Progenitor cell of endocrine pancreas (in vitro differentiated cells): ENCODE measurements around the gene MYO1G. TPM values are rescaled to one million over a fixed set of nuclear protein-coding genes. Genes with fewer than 3 reads are reported as not detected.

Experiments
- DNase-seq: peaks from one replicate; pipeline ENCODE4 v3.0.0; 2021; ENCODE audit warnings: low spot score; ENCODE audit not compliant: unreplicated experiment
- H3K27ac Mint-ChIP-seq: 2 replicates; pipeline ENCODE4 v1.8.0; 2021; ENCODE audit warnings: mild to moderate bottlenecking, moderate library complexity, mixed read lengths
- H3K27me3 Mint-ChIP-seq: 2 replicates; pipeline ENCODE4 v1.8.0; 2021; ENCODE audit warnings: mixed read lengths
- H3K36me3 Mint-ChIP-seq: 2 replicates; pipeline ENCODE4 v1.8.0; 2022; ENCODE audit warnings: mixed read lengths; ENCODE audit not compliant: insufficient read depth
- H3K4me1 Mint-ChIP-seq: 2 replicates; pipeline ENCODE4 v1.8.0; 2021; ENCODE audit warnings: low read depth, mixed read lengths
- H3K4me3 Mint-ChIP-seq: 2 replicates; pipeline ENCODE4 v1.8.0; 2021; ENCODE audit warnings: low read depth, mild to moderate bottlenecking, moderate library complexity, mixed read lengths
- H3K9me3 Mint-ChIP-seq: 2 replicates; pipeline ENCODE4 v1.8.0; 2021; ENCODE audit warnings: low read depth, mixed read lengths
- CTCF ChIP-seq: fragments of 200-600 bp; sonication (generic); IDR thresholded peaks from one replicate; pipeline ENCODE4 v1.5.0; 2021; ENCODE audit warnings: antibody characterized with exemption, mild to moderate bottlenecking; ENCODE audit not compliant: unreplicated experiment
- total RNA-seq: library from RNA; stranded (reverse); gene quantifications from 2 replicates; pipeline ENCODE4 v1.2.1, GENCODE V29; 2021

Gene MYO1G
- total RNA-seq, 1 donor from 2014 or later, result 0.67 TPM

- Mint-ChIP-seq H3K36me3 (no peaks in the 10 kb centered on the region), H3K4me3 (no peak overlapping the region), H3K27me3 (peaks cover 13% of the 10 kb centered on the region), H3K4me1 (peaks cover 4% of the 10 kb centered on the region), H3K9me3 (no peaks in the 10 kb centered on the region), H3K27ac (no peak overlapping the region)
- no peak for DNase-seq
- no peak for TF ChIP-seq CTCF
These were observed 61.4 kb downstream of the MYO1G start for GRCh38 chr7:44917465-44917864.

- Mint-ChIP-seq H3K9me3 (no peaks in the 10 kb centered on the region), H3K4me1 (peaks cover 4% of the 10 kb centered on the region), H3K27ac (no peak overlapping the region), H3K4me3 (no peak overlapping the region), H3K27me3 (peaks cover 12% of the 10 kb centered on the region), H3K36me3 (no peaks in the 10 kb centered on the region)
- DNase-seq, result no peak
- no peak for TF ChIP-seq CTCF
These were observed 63.7 kb downstream of the MYO1G start for GRCh38 chr7:44914992-44915607.

- peaks cover 4% of the 10 kb centered on the region for H3K27me3 Mint-ChIP-seq
- peaks cover 4% of the 10 kb centered on the region for H3K4me1 Mint-ChIP-seq
- DNase-seq, result no peak
- TF ChIP-seq CTCF, result no peak
- H3K4me3 Mint-ChIP-seq, result no peak overlapping the region
- no peaks in the 10 kb centered on the region for H3K9me3 Mint-ChIP-seq
- H3K27ac Mint-ChIP-seq, result no peak overlapping the region
- no peaks in the 10 kb centered on the region for H3K36me3 Mint-ChIP-seq
These were observed 66.0 kb downstream of the MYO1G start for GRCh38 chr7:44912775-44913347.

Other genes starting within 250 kb of the MYO1G start
- gene ZMIZ2, start 230.2 kb downstream of the MYO1G start, total RNA-seq, result 217 and 222 TPM in 2 replicates
- 1,323 and 1,353 TPM in 2 replicates for gene PPIA, start 182.3 kb downstream of the MYO1G start, total RNA-seq
- gene H2AZ2, start 130.9 kb downstream of the MYO1G start, total RNA-seq, result 220 and 244 TPM in 2 replicates
- 25.0 and 25.3 TPM in 2 replicates for gene PURB, start 93.5 kb downstream of the MYO1G start, total RNA-seq
- gene CCM2, start 21.2 kb upstream of the MYO1G start, total RNA-seq, result 42.2 and 43.0 TPM in 2 replicates
- gene NACAD, start 110.0 kb upstream of the MYO1G start, total RNA-seq, result 10.1 and 11.7 TPM in 2 replicates
- 73.0 and 73.1 TPM in 2 replicates for gene TBRG4, start 132.7 kb upstream of the MYO1G start, total RNA-seq
- gene RAMP3, start 178.8 kb upstream of the MYO1G start, total RNA-seq, result not detected in 2 replicates